A549 treated with GW870086 at 1 μM for 4 hours (cell line): Measurements from ENCODE around the gene CNN3. TPM values are rescaled to one million over a fixed set of nuclear protein-coding genes. Genes with fewer than 3 reads are reported as not detected.

Experiments
- total RNA-seq: library from RNA; stranded (reverse); fragments of 200-300 nt; extraction: Qiagen RNA extraction; gene quantifications from 5 replicates; pipeline ENCODE4 v1.2.3, GENCODE V29; 2022; ENCODE audit warnings: low read depth

Gene CNN3
- 52.1 to 63.8 TPM (median 60.4 TPM) in 5 replicates for total RNA-seq

GRCh38 chr1:94926915-94927404 is at the start of gene CNN3:
CNN3 (minus strand) TSS chr1:94927110; CDS start chr1:94926894, 216 bp downstream.

Other genes starting within 250 kb of the CNN3 start
- 1.3 to 2.2 TPM (median 1.7 TPM) in 5 replicates for gene SLC44A3, start 106.8 kb downstream of the CNN3 start, total RNA-seq
- gene ALG14, start 145.8 kb upstream of the CNN3 start, total RNA-seq, result 5.0 to 8.8 TPM (median 6.5 TPM) in 5 replicates
- 6.5 to 11.0 TPM (median 10.6 TPM) in 5 replicates for gene TLCD4, start 190.2 kb upstream of the CNN3 start, total RNA-seq